Endothelial cell of umbilical vein (primary cell): ENCODE results near the gene SH3RF3. TPM values are rescaled to one million over a fixed set of nuclear protein-coding genes. Genes with fewer than 3 reads are reported as not detected.

Experiments used
- BruUV-seq: library from RNA; stranded (reverse); fragments of 400-500 nt; replicated peaks from 2 replicates; lab custom pipeline; 2021; lab: Mats Ljungman, UMichigan
- CTCF ChIA-PET: fragments of 300-600, 350-600 bp; sonication (Branson Sonifier 250); formaldehyde crosslinking; loops from one replicate; lab custom pipeline; 2021; ENCODE audit warnings: antibody characterized with exemption, inconsistent platforms; lab: Charles Lee
- POLR2A ChIA-PET: fragments of 300-600, 350-600 bp; sonication (Branson Sonifier 250); formaldehyde crosslinking; loops from one replicate; lab custom pipeline; 2021; ENCODE audit warnings: antibody characterized with exemption, inconsistent platforms; lab: Charles Lee
- DNase-seq: peaks from one replicate; pipeline ENCODE4 v3.0.0-alpha.2; 2011; ENCODE audit warnings: low read depth, low spot score
- FAIRE-seq: peaks from 2 replicates; lab custom pipeline; 2011; peaks lifted over from hg19 to GRCh38; lab: Jason Lieb, UNC
- H2AFZ ChIP-seq: 2 replicates; pipeline ENCODE4 v1.6.0; 2012; ENCODE audit warnings: low read depth, low read length, control low read depth, inconsistent platforms
- H3K27ac ChIP-seq: 2 replicates; pipeline ENCODE4 v1.5.1; 2011; ENCODE audit warnings: low read depth, mild to moderate bottlenecking, control low read depth, low read length, moderate library complexity; ENCODE audit not compliant: insufficient read depth
- H3K27me3 ChIP-seq, 2 experiments: 2 replicates each; pipeline versions ENCODE4 v1.6.0 to v1.6.1; 2011; ENCODE audit warnings: low read length in 2 of 2, mixed read lengths in 1 of 2; ENCODE audit not compliant: control insufficient read depth in 2 of 2, insufficient read depth in 2 of 2
- H3K36me3 ChIP-seq, 2 experiments: 2 replicates in 1 of 2; 3 replicates in 1 of 2; pipeline ENCODE4 v1.5.1; 2011; ENCODE audit warnings: low read length in 2 of 2, mild to moderate bottlenecking in 1 of 2, moderate library complexity in 1 of 2; ENCODE audit not compliant: control insufficient read depth in 2 of 2, insufficient read depth in 2 of 2; ENCODE audit errors: extremely low read depth in 1 of 2
- H3K4me1 ChIP-seq: 3 replicates; pipeline ENCODE4 v1.5.1; 2011; ENCODE audit warnings: mild to moderate bottlenecking, low read length; ENCODE audit not compliant: control insufficient read depth, insufficient read depth; ENCODE audit errors: extremely low read depth
- H3K4me2 ChIP-seq: 2 replicates; pipeline ENCODE4 v1.6.1; 2011; ENCODE audit warnings: low read length, control low read depth, mixed read lengths; ENCODE audit not compliant: insufficient read depth
- H3K4me3 ChIP-seq, 3 experiments: fragments of 200-600 bp in 1 of 3; sonication (generic), shearing (Covaris generic) in 1 of 3; replicated peaks in 1 of 3; 2 replicates each; pipeline ENCODE4 v1.5.1; 2011 to 2016; ENCODE audit warnings: control low read depth in 3 of 3, low read length in 3 of 3, mild to moderate bottlenecking in 2 of 3, inconsistent platforms in 1 of 3, low read depth in 1 of 3, moderate library complexity in 1 of 3; ENCODE audit not compliant: insufficient read depth in 1 of 3
- H3K79me2 ChIP-seq: 2 replicates; pipeline ENCODE4 v1.6.0; 2012; ENCODE audit warnings: low read length, inconsistent platforms; ENCODE audit not compliant: control insufficient read depth, insufficient read depth
- H3K9ac ChIP-seq: replicated peaks from 2 replicates; pipeline ENCODE3; 2011; ENCODE audit warnings: low read length, control low read depth; ENCODE audit not compliant: insufficient read depth; ENCODE audit errors: extremely low read depth
- H3K9me1 ChIP-seq: replicated peaks from 3 replicates; pipeline ENCODE4 v1.6.0; 2011; ENCODE audit warnings: mild to moderate bottlenecking, low read length; ENCODE audit not compliant: control insufficient read depth, insufficient read depth; ENCODE audit errors: extremely low read depth
- H3K9me3 ChIP-seq: replicated peaks from 2 replicates; pipeline ENCODE4 v1.5.1; 2012; ENCODE audit warnings: low read length, inconsistent platforms; ENCODE audit not compliant: control insufficient read depth, insufficient read depth
- H4K20me1 ChIP-seq: replicated peaks from 2 replicates; pipeline ENCODE3; 2011; ENCODE audit warnings: mild to moderate bottlenecking, low read length; ENCODE audit not compliant: control insufficient read depth, insufficient read depth; ENCODE audit errors: extremely low read depth
- CTCF ChIP-seq, 2 donors: IDR thresholded peaks; 1 replicate in 1 of 2; 2 replicates in 1 of 2; pipeline ENCODE4 v1.5.1; 2011; ENCODE audit warnings: low read length in 2 of 2, mild to moderate bottlenecking in 2 of 2, moderate library complexity in 2 of 2, control low read depth in 1 of 2, inconsistent platforms in 1 of 2, low read depth in 1 of 2; ENCODE audit not compliant: insufficient read depth in 1 of 2; ENCODE audit errors: extremely low read depth in 1 of 2
- EZH2 ChIP-seq: IDR thresholded peaks from 2 replicates; pipeline ENCODE4 v1.6.1; 2012; ENCODE audit warnings: borderline replicate concordance, low read depth, mild to moderate bottlenecking, moderate library complexity, low read length, inconsistent platforms; ENCODE audit not compliant: severe bottlenecking
- FOS ChIP-seq: IDR thresholded peaks from 2 replicates; pipeline ENCODE4 v1.6.1; 2011; ENCODE audit warnings: mild to moderate bottlenecking, low read length, moderate library complexity, borderline replicate concordance; ENCODE audit not compliant: insufficient read depth
- GATA2 ChIP-seq: IDR thresholded peaks from 2 replicates; pipeline ENCODE4 v1.7.0; 2011; ENCODE audit warnings: low read depth, mild to moderate bottlenecking, moderate library complexity, mixed read lengths, low read length; ENCODE audit not compliant: insufficient read length, insufficient read depth
- JUN ChIP-seq: IDR thresholded peaks from 2 replicates; pipeline ENCODE4 v1.6.1; 2011; ENCODE audit warnings: borderline replicate concordance, low read depth; ENCODE audit not compliant: insufficient read length, insufficient read depth
- MYC ChIP-seq: IDR thresholded peaks from one replicate; pipeline ENCODE4 v1.6.1; 2011; ENCODE audit warnings: mild to moderate bottlenecking, low read depth, low read length
- POLR2A ChIP-seq: IDR thresholded peaks from 2 replicates; pipeline ENCODE4 v1.6.1; 2012; ENCODE audit warnings: low read depth, mild to moderate bottlenecking, control low read depth, low read length
- dilution Hi-C: fragments of 300-500 bp; cut with MboI; formaldehyde crosslinking; loops from one replicate; pipeline ENCODE4 v1.15.0; 2019; ENCODE audit warnings: low sequenced_read_pairs; ENCODE audit not compliant: extremely low pct_ligation_motif_present
- intact Hi-C: fragments of 100-400 bp; cut with micrococcal nuclease; formaldehyde crosslinking; loops from one replicate; pipeline ENCODE4 v1.10.0; 2022
- polyA plus RNA-seq, 4 experiments: library from polyadenylated mRNA; depleted of rRNA in 3 of 4; stranded (reverse) in 3 of 4; unstranded in 1 of 4; fragments of >200 nt; gene quantifications; 2 replicates each; pipeline versions ENCODE4 v1.2.1 to v1.2.3, GENCODE V29; 2011 to 2012; ENCODE audit warnings: missing spikeins in 1 of 4
- total RNA-seq: library from RNA; stranded (reverse); gene quantifications from 2 replicates; pipeline ENCODE4 v1.2.3, GENCODE V29; 2021

The SH3RF3 gene
- total and polyA plus RNA-seq, 2 donors (not counting 3 experiments of a cell fraction or from before 2014, with no cell fraction given): 3.8 to 14.7 TPM

DNA sequence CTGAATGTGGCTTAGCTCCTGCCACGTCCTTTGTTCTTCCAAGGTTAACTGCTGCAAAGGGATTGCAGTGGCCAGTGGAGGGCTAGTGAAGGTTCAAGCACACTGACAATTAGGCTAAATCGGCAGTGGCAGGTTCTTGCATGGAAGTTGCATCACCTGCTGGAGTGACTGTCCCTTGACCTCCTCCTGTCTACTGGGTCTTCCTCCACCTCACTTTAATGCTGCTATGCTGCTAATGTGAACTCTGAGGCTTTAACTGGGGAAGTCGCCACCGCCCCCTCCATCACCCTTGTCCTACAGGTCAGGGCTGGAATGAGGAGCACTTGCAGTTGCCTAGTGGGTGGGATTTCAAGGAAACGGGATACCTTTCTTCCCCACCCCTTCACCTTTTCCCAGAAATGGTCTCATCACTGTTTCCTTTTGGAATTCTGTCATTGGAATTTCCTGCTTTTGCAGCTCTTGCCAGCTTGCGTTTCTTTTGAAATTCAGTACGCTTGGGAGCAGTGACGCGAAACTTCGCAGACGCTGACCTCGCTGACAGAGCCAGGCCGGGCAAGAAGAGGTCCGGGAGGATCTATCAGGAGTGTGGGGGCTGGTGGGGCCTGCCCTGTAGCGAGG lies 150.3 kb downstream of the SH3RF3 start:
- no TSS peak for BruUV-seq
- TF ChIP-seq GATA2: no peak
- no peak for TF ChIP-seq CTCF (IDR thresholded peaks at IDR 0.05; ENCODE audit: extremely low read depth in 1 of 2, insufficient read depth in 1 of 2, low read depth in 1 of 2, low read length in 2 of 2)
- TF ChIP-seq JUN: peak; percentile 23
- POLR2A ChIA-PET: interaction anchor here (0.7 kb wide), 1 partner anchor 16 kb away, joined by 6 read pairs; no protein-coding TSS in a partner anchor
- DNase-seq: peak; percentile 47
- H2AFZ ChIP-seq: no peak overlapping the region
- peaks cover 4% of the 10 kb centered on the region for H3K79me2 ChIP-seq
- H3K4me1 ChIP-seq: peaks cover 20% of the 10 kb centered on the region
- H3K36me3 ChIP-seq: no peaks in the 10 kb centered on the region
- dilution Hi-C loops: no loop called here
- no peak overlapping the region for H3K4me2 ChIP-seq
- peak; percentile 64 for FAIRE-seq
- intact Hi-C loops: no loop called here
- H4K20me1 ChIP-seq: no peaks in the 10 kb centered on the region
- no peak overlapping the region for H3K4me3 ChIP-seq
- CTCF ChIA-PET: interaction anchor here (0.8 to 1.9 kb wide), 3 partner anchors 16 to 231 kb away, joined by 4 to 6 read pairs (median 4); no protein-coding TSS in a partner anchor
- H3K9me3 ChIP-seq: no peaks in the 10 kb centered on the region
- no peaks in the 10 kb centered on the region for H3K9me1 ChIP-seq
- H3K9ac ChIP-seq: no peak overlapping the region
- H3K27ac ChIP-seq: no peak overlapping the region
- no peaks in the 10 kb centered on the region for H3K27me3 ChIP-seq

DNA sequence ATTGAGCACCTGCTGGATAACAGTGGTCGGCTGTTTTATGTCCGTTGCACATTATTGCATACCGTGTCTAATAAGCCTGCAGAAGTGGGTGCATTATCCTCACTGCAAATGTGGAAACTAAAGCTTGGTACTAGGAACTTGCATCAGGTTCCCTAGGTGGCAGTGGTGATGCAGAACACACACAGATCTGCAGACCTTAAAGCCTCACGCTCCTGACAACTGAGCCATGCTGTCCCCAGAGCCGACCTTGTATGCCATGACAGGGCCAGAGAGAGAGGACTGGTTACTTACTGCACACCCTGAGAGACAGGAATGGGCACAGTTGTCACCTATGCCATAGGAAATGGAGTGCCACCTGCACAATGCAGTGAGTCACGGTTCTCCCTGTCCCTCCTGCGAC lies 151.8 kb downstream of the SH3RF3 start:
- Histone ChIP-seq H2AFZ (no peak overlapping the region), H3K9me1 (no peaks in the 10 kb centered on the region), H3K79me2 (peaks cover 3% of the 10 kb centered on the region), H3K4me2 (no peak overlapping the region), H3K36me3 (no peaks in the 10 kb centered on the region), H4K20me1 (no peaks in the 10 kb centered on the region), H3K4me3 (no peak overlapping the region), H3K9ac (no peak overlapping the region), H3K27me3 (no peaks in the 10 kb centered on the region), H3K4me1 (peaks cover 9% of the 10 kb centered on the region), H3K9me3 (no peaks in the 10 kb centered on the region), H3K27ac (no peak overlapping the region)
- ChIA-PET CTCF (interaction anchor here (0.6 to 2.1 kb wide), 5 partner anchors 11 to 230 kb away, joined by 3 to 6 read pairs (median 6); no protein-coding TSS in a partner anchor), POLR2A (no interaction called here)
- no TSS peak for BruUV-seq
- TF ChIP-seq EZH2 (no peak), GATA2 (no peak), JUN (no peak), FOS (no peak), POLR2A (no peak), MYC (no peak)
- FAIRE-seq (peak; percentile 60), DNase-seq (no peak)
- intact Hi-C loops (no loop called here), dilution Hi-C loops (no loop called here)
